HUDEP-2 (cell line): ENCODE results near the gene KIAA0586.
"Not testable (repeated sequence)": the region's sequence is repeated elsewhere in the genome, so short reads cannot be mapped to it uniquely, and the experiment has no call there.

ENCODE experiments used
- DNase-seq, 76 experiments: peaks; one replicate each; lab custom pipeline; 2025; ENCODE audit not compliant: unreplicated experiment in 76 of 76; lab: John Stamatoyannopoulos, UW

KIAA0586 gene

GRCh38 chr14:58541633-58542022 is 114.1 kb downstream of the KIAA0586 start:
- no peak for DNase-seq

- no peak for DNase-seq
Measured at GRCh38 chr14:58543253-58543652, 115.7 kb downstream of the KIAA0586 start.

GRCh38 chr14:58547649-58548048 is 120.1 kb downstream of the KIAA0586 start:
- DNase-seq: no peak

GRCh38 chr14:58549105-58549757 is 121.7 kb downstream of the KIAA0586 start:
- no peak for DNase-seq

- DNase-seq: no peak
Measured at GRCh38 chr14:58553959-58554358, 126.4 kb downstream of the KIAA0586 start.

GRCh38 chr14:58555647-58556046 is 128.1 kb downstream of the KIAA0586 start:
- DNase-seq: no peak

- no peak for DNase-seq
Measured at GRCh38 chr14:58557242-58557641, 129.7 kb downstream of the KIAA0586 start.

- no peak for DNase-seq
Measured at GRCh38 chr14:58560208-58560607, 132.7 kb downstream of the KIAA0586 start.

- no peak for DNase-seq
Measured at GRCh38 chr14:58562141-58562540, 134.6 kb downstream of the KIAA0586 start.

- no peak for DNase-seq
Measured at GRCh38 chr14:58563978-58564377, 136.5 kb downstream of the KIAA0586 start.

GRCh38 chr14:58565832-58566231 is 138.3 kb downstream of the KIAA0586 start:
- no peak for DNase-seq

- DNase-seq: no peak
Measured at GRCh38 chr14:58566979-58567378, 139.5 kb downstream of the KIAA0586 start.

GRCh38 chr14:58568322-58568721 is 140.8 kb downstream of the KIAA0586 start:
- DNase-seq: no peak

- DNase-seq: no peak
Measured at GRCh38 chr14:58571256-58571655, 143.7 kb downstream of the KIAA0586 start.

- DNase-seq: no peak
Measured at GRCh38 chr14:58571769-58572472, 144.4 kb downstream of the KIAA0586 start.

GRCh38 chr14:58572473-58572853 is 144.9 kb downstream of the KIAA0586 start:
- no peak for DNase-seq

GRCh38 chr14:58572863-58573262 is 145.3 kb downstream of the KIAA0586 start:
- no peak for DNase-seq

GRCh38 chr14:58574623-58575022 is 147.1 kb downstream of the KIAA0586 start:
- DNase-seq: no peak

- DNase-seq: no peak
Measured at GRCh38 chr14:58575956-58576355, 148.4 kb downstream of the KIAA0586 start.

GRCh38 chr14:58580035-58580434 is 152.5 kb downstream of the KIAA0586 start:
- DNase-seq: not testable (repeated sequence)

- DNase-seq: not testable (repeated sequence)
Measured at GRCh38 chr14:58581389-58581788, 153.9 kb downstream of the KIAA0586 start.

- DNase-seq: no peak
Measured at GRCh38 chr14:58584383-58584782, 156.9 kb downstream of the KIAA0586 start.
